Psoas muscle (tissue), 8 donors: Measurements from ENCODE around the gene PAQR4. TPM values are rescaled to one million over a fixed set of nuclear protein-coding genes. Genes with fewer than 3 reads are reported as not detected.
A peak's percentile ranks its signal among the peaks of the same experiment; 100 is the strongest.

Experiments
- ATAC-seq, 4 donors: fragments of 200-7000 bp; cut with Tn5 transposase; one replicate each; pipeline ENCODE4 v1.9.1; 2020; ENCODE audit warnings: moderate library complexity in 3 of 4, mild to moderate bottlenecking in 2 of 4
- DNase-seq, 2 donors: peaks; one replicate each; pipeline ENCODE4 v3.0.0-alpha.2; 2020
- H3K27ac ChIP-seq: fragments of 200-600 bp; one replicate; pipeline ENCODE4 v1.8.0; 2022
- H3K27me3 ChIP-seq, 3 donors: fragments of 200-600 bp in 1 of 3; one replicate each; pipeline versions ENCODE4 v1.6.1 to v1.8.0; 2013 to 2022; ENCODE audit warnings: low read length in 2 of 3, mild to moderate bottlenecking in 2 of 3, moderate library complexity in 1 of 3; ENCODE audit not compliant: insufficient read depth in 3 of 3
- H3K36me3 ChIP-seq, 2 donors: fragments of 200-600 bp in 1 of 2; one replicate each; pipeline versions ENCODE4 v1.6.1 to v1.8.0; 2013 to 2022; ENCODE audit warnings: low read depth in 1 of 2, mild to moderate bottlenecking in 1 of 2, moderate library complexity in 1 of 2; ENCODE audit not compliant: insufficient read depth in 1 of 2
- H3K4me1 ChIP-seq: fragments of 200-600 bp; one replicate; pipeline ENCODE4 v1.8.0; 2022
- H3K4me3 ChIP-seq: fragments of 200-600 bp; one replicate; pipeline ENCODE4 v1.8.0; 2022; ENCODE audit warnings: mild to moderate bottlenecking
- H3K9me3 ChIP-seq: fragments of 200-600 bp; one replicate; pipeline ENCODE4 v1.8.0; 2022
- WGBS, 3 donors: extraction: QIAGEN DNeasy Blood & Tissue Kit; methylation state at CpG; one replicate each; pipeline versions ENCODE4 v1.1.6 to v1.1.7; 2013; 5-methylcytosine and 5-hydroxymethylcytosine counted together
- intact Hi-C, 2 donors: fragments of 100-400 bp; cut with DNase I; formaldehyde crosslinking; loops; one replicate each; pipeline versions ENCODE4 v1.11.0 to v1.14.2; 2022
- polyA plus RNA-seq, 3 donors: library from polyadenylated mRNA; stranded (reverse); fragments of 200-250 nt; gene quantifications; one replicate each; pipeline ENCODE4 v1.2.3, GENCODE V29; 2013
- total RNA-seq, 4 donors: library from RNA; stranded (reverse); fragmentation: NEBNext Ultra II Directional in 2 of 4; extraction: Animal tissue kit (Norgen Biotek cat#: 25700) in 2 of 4; gene quantifications; one replicate each; pipeline versions ENCODE4 v1.2.1 to v1.2.4, GENCODE V29; 2021 to 2023
- TF ChIP-seq, protein P1 (sequence below): fragments of 200-600 bp; IDR thresholded peaks from one replicate; pipeline ENCODE4 v1.8.0; 2022; ENCODE audit warnings: antibody characterized with exemption
- donor health status: healthy with polysubstance abuse.
- donor health status: DM: no; HTN: no; CAD: no; lungs with moderate emphysema.
- donor health status: Bipolar disorder and iron deficiency.
- donor health status: healthy.
- donor health status: DM: yes; HTN: yes; CAD: no.
- donor health status: DM: no; HTN: no; CAD: no.
- donor health status: DM: no; HTN: no; CAD: no.
- donor health status: DM: yes; HTN: yes; CAD: no.

Gene PAQR4
- total and polyA plus RNA-seq, 7 donors = 4.6 to 26.1 (median 12.3) TPM

DNA sequence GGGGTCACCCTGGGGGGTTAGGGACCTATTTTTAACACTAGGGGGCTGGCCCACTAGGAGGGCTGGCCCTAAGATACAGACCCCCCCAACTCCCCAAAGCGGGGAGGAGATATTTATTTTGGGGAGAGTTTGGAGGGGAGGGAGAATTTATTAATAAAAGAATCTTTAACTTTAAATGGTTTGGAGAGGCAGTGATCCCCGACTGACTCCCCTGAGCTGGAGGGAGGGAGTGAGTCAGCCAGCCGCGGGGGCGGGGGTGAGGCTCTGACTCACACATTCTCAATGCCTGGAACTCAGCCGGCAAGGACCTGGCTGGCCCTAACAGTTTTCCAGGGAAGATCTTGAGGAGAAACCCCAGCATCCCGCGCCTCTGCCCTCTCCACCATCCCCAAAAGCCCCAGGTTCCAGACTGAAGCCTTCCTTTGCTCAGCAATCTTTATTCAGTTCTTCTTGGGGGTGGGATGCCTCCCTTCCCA lies 53.1 kb downstream of the PAQR4 start:
- no peaks in the 10 kb centered on the region for H3K9me3 ChIP-seq
- 9 to 23% (median 12%) methylated on average over 8 of the region's 8 CpGs for WGBS, 3 donors

DNA sequence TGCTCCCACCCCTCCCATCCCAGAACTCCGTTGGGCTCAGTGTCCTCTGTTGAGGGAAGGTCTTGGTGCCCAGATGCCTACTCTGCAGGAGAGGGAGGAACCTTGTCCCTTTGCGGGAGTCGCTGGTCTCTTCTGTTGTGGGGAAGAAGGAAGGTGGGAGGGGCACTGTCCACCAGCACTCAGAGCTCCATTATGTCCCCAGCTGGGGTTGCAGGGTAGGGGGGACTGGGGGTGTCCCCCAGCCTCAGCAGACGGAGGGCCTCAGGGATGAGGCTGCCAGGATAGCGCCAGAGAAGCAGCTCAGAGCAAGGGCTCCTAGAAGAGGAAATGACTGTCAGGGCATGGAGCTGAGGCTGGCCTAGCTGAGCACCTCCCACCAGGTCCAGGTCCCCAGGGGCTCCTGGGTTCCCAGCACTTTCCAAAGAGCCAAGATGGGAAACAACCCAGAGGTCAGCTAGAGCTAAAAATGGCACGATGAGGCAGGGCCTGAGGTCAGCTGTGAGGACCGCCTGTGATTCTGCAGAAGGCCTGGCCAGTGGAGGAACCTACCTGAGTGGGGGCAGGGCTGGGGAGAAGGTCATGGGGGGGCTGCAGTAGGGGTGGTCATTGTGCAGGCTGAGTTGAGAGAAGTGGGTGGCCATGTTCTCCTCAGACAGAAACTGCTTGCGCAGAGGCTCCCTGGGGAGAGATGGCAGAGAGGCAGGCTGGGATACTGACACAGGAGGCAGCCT lies 53.7 kb downstream of the PAQR4 start:
- TF ChIP-seq, protein P1, sequence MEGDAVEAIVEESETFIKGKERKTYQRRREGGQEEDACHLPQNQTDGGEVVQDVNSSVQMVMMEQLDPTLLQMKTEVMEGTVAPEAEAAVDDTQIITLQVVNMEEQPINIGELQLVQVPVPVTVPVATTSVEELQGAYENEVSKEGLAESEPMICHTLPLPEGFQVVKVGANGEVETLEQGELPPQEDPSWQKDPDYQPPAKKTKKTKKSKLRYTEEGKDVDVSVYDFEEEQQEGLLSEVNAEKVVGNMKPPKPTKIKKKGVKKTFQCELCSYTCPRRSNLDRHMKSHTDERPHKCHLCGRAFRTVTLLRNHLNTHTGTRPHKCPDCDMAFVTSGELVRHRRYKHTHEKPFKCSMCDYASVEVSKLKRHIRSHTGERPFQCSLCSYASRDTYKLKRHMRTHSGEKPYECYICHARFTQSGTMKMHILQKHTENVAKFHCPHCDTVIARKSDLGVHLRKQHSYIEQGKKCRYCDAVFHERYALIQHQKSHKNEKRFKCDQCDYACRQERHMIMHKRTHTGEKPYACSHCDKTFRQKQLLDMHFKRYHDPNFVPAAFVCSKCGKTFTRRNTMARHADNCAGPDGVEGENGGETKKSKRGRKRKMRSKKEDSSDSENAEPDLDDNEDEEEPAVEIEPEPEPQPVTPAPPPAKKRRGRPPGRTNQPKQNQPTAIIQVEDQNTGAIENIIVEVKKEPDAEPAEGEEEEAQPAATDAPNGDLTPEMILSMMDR = no peak
- H3K4me3 ChIP-seq = peak overlapping the region; percentile 94
- peaks cover 31% of the 10 kb centered on the region for H3K4me1 ChIP-seq
- 12 to 37% (median 19%) methylated on average over 6 to 8 of the region's 8 CpGs for WGBS, 3 donors
- H3K36me3 ChIP-seq = peaks cover 0 to 25% of the 10 kb centered on the region in 2 donors
- intact Hi-C loops = no loop called here
- no peaks in the 10 kb centered on the region for H3K9me3 ChIP-seq
- H3K27me3 ChIP-seq = peaks cover 0 to 10% (median 1%) of the 10 kb centered on the region in 3 donors
- peak; percentile 4 to 36 (median 27) for ATAC-seq
- peak; percentile 74 to 84 for DNase-seq
- H3K27ac ChIP-seq = peak overlapping the region; percentile 100

More for the DNA sequence above, 53.1 kb downstream of the PAQR4 start:
- H3K4me1 ChIP-seq = peaks cover 31% of the 10 kb centered on the region
- H3K36me3 ChIP-seq = peaks cover 0 to 22% of the 10 kb centered on the region in 2 donors
- intact Hi-C loops = no loop called here
- peaks cover 0 to 16% (median 1%) of the 10 kb centered on the region in 3 donors for H3K27me3 ChIP-seq
- DNase-seq (peak; percentile 95), ATAC-seq (peak; percentile 45 to 67 (median 52))
- peak overlapping the region; percentile 100 for H3K27ac ChIP-seq
- TF ChIP-seq, protein P1 = no peak
- peak overlapping the region; percentile 94 for H3K4me3 ChIP-seq

Other genes with a start within 250 kb of the PAQR4 start
- gene PRSS27, start 249.1 kb upstream of the PAQR4 start, total RNA-seq = under 1 TPM in 2 of 4 donors, not detected in 2; 0.22 to 0.34 TPM
- under 1 TPM; 0.07 to 0.20 (median 0.08) TPM for gene PRSS27, start 249.1 kb upstream of the PAQR4 start, polyA plus RNA-seq
- gene SRRM2, start 216.7 kb upstream of the PAQR4 start, total RNA-seq = 100 to 1,000 TPM; 277 to 413 (median 316) TPM
- gene SRRM2, start 216.7 kb upstream of the PAQR4 start, polyA plus RNA-seq = 100 to 1,000 TPM; 183 to 226 (median 216) TPM
- 100 to 1,000 TPM; 226 to 317 (median 296) TPM for gene ELOB, start 192.1 kb upstream of the PAQR4 start, total RNA-seq
- gene ELOB, start 192.1 kb upstream of the PAQR4 start, polyA plus RNA-seq = 100 to 1,000 TPM; 344 to 660 (median 388) TPM
- not detected for gene PRSS33, start 181.8 kb upstream of the PAQR4 start, total RNA-seq
- not detected for gene PRSS33, start 181.8 kb upstream of the PAQR4 start, polyA plus RNA-seq
- not detected for gene PRSS41, start 170.9 kb upstream of the PAQR4 start, total RNA-seq
- gene PRSS41, start 170.9 kb upstream of the PAQR4 start, polyA plus RNA-seq = not detected
- not detected for gene PRSS21, start 152.1 kb upstream of the PAQR4 start, total RNA-seq
- under 1 TPM; 0.05 to 0.20 (median 0.10) TPM for gene PRSS21, start 152.1 kb upstream of the PAQR4 start, polyA plus RNA-seq
- gene ZG16B, start 139.0 kb upstream of the PAQR4 start, total RNA-seq = not detected
- gene ZG16B, start 139.0 kb upstream of the PAQR4 start, polyA plus RNA-seq = under 1 TPM in 1 of 3 donors, not detected in 2; 0.62 TPM
- gene PRSS22, start 111.2 kb upstream of the PAQR4 start, total RNA-seq = under 1 TPM in 1 of 4 donors, not detected in 3; 0.20 TPM
- under 1 TPM in 2 of 3 donors, not detected in 1; 0.07 to 0.13 TPM for gene PRSS22, start 111.2 kb upstream of the PAQR4 start, polyA plus RNA-seq
- 10 to 100 TPM; 14.1 to 15.7 (median 15.4) TPM for gene FLYWCH2, start 86.1 kb upstream of the PAQR4 start, total RNA-seq
- gene FLYWCH2, start 86.1 kb upstream of the PAQR4 start, polyA plus RNA-seq = 10 to 100 TPM; 26.5 to 39.4 (median 35.5) TPM
- 10 to 100 TPM; 33.0 to 55.5 (median 40.3) TPM for gene FLYWCH1, start 57.4 kb upstream of the PAQR4 start, total RNA-seq
- 10 to 100 TPM; 21.2 to 65.2 (median 24.7) TPM for gene FLYWCH1, start 57.4 kb upstream of the PAQR4 start, polyA plus RNA-seq
- not detected for gene KREMEN2, start 5.1 kb upstream of the PAQR4 start, total RNA-seq
- under 1 TPM in 2 of 3 donors, not detected in 1; 0.01 to 0.04 TPM for gene KREMEN2, start 5.1 kb upstream of the PAQR4 start, polyA plus RNA-seq
- gene PKMYT1, start 11.1 kb downstream of the PAQR4 start, total RNA-seq = 1 to 10 TPM in 1 of 4 donors, under 1 TPM in 3; 0.27 to 1.2 (median 0.56) TPM
- gene PKMYT1, start 11.1 kb downstream of the PAQR4 start, polyA plus RNA-seq = 1 to 10 TPM in 2 of 3 donors, under 1 TPM in 1; 0.84 to 3.7 (median 2.0) TPM
- gene CLDN9, start 43.6 kb downstream of the PAQR4 start, total RNA-seq = 1 to 10 TPM in 1 of 4 donors, under 1 TPM in 3; 0.17 to 2.2 (median 0.86) TPM
- gene CLDN9, start 43.6 kb downstream of the PAQR4 start, polyA plus RNA-seq = 1 to 10 TPM in 1 of 3 donors, under 1 TPM in 2; 0.12 to 1.3 (median 0.18) TPM
- not detected for gene CLDN6, start 48.8 kb downstream of the PAQR4 start, total RNA-seq
- gene CLDN6, start 48.8 kb downstream of the PAQR4 start, polyA plus RNA-seq = 1 to 10 TPM in 1 of 3 donors, under 1 TPM in 2; 0.05 to 5.5 (median 0.45) TPM
- 100 to 1,000 TPM; 139 to 181 (median 156) TPM for gene TNFRSF12A, start 51.0 kb downstream of the PAQR4 start, total RNA-seq
- gene TNFRSF12A, start 51.0 kb downstream of the PAQR4 start, polyA plus RNA-seq = 100 to 1,000 TPM in 2 of 3 donors, 10 to 100 TPM in 1; 69.5 to 889 (median 227) TPM
- gene HCFC1R1, start 54.6 kb downstream of the PAQR4 start, total RNA-seq = 100 to 1,000 TPM in 2 of 4 donors, 10 to 100 TPM in 2; 65.1 to 258 (median 129) TPM
- gene HCFC1R1, start 54.6 kb downstream of the PAQR4 start, polyA plus RNA-seq = 100 to 1,000 TPM; 131 to 233 (median 216) TPM
- 10 to 100 TPM; 17.0 to 34.4 (median 25.8) TPM for gene THOC6, start 54.7 kb downstream of the PAQR4 start, total RNA-seq
- gene THOC6, start 54.7 kb downstream of the PAQR4 start, polyA plus RNA-seq = 10 to 100 TPM; 26.9 to 72.2 (median 39.8) TPM
- not detected for gene BICDL2, start 67.6 kb downstream of the PAQR4 start, total RNA-seq
- gene BICDL2, start 67.6 kb downstream of the PAQR4 start, polyA plus RNA-seq = under 1 TPM in 2 of 3 donors, not detected in 1; 0.01 to 0.18 TPM
- gene MMP25, start 77.2 kb downstream of the PAQR4 start, total RNA-seq = 1 to 10 TPM in 3 of 4 donors, under 1 TPM in 1; 0.67 to 2.3 (median 1.2) TPM
- 1 to 10 TPM in 1 of 3 donors, under 1 TPM in 2; 0.13 to 1.2 (median 0.23) TPM for gene MMP25, start 77.2 kb downstream of the PAQR4 start, polyA plus RNA-seq
- gene IL32, start 96.3 kb downstream of the PAQR4 start, total RNA-seq = 100 to 1,000 TPM in 3 of 4 donors, 10 to 100 TPM in 1; 90.5 to 192 (median 123) TPM
- gene IL32, start 96.3 kb downstream of the PAQR4 start, polyA plus RNA-seq = 100 to 1,000 TPM; 302 to 749 (median 618) TPM
- under 1 TPM in 1 of 4 donors, not detected in 3; 0.16 TPM for gene ZSCAN10, start 129.9 kb downstream of the PAQR4 start, total RNA-seq
- gene ZSCAN10, start 129.9 kb downstream of the PAQR4 start, polyA plus RNA-seq = under 1 TPM in 1 of 3 donors, not detected in 2; 0.07 TPM
- 1 to 10 TPM; 1.8 to 4.1 (median 1.9) TPM for gene ZNF205, start 143.2 kb downstream of the PAQR4 start, total RNA-seq
- gene ZNF205, start 143.2 kb downstream of the PAQR4 start, polyA plus RNA-seq = 1 to 10 TPM; 1.9 to 5.4 (median 4.6) TPM
- gene ZNF213, start 165.7 kb downstream of the PAQR4 start, total RNA-seq = 10 to 100 TPM in 1 of 4 donors, 1 to 10 TPM in 3; 8.1 to 11.6 (median 9.2) TPM
- gene ZNF213, start 165.7 kb downstream of the PAQR4 start, polyA plus RNA-seq = 10 to 100 TPM in 2 of 3 donors, 1 to 10 TPM in 1; 7.9 to 19.1 (median 18.9) TPM
- gene OR1F1, start 218.9 kb downstream of the PAQR4 start, total RNA-seq = not detected
- gene OR1F1, start 218.9 kb downstream of the PAQR4 start, polyA plus RNA-seq = not detected